ENCODE measurements around the gene RFTN1.

The RFTN1 gene

DNA sequence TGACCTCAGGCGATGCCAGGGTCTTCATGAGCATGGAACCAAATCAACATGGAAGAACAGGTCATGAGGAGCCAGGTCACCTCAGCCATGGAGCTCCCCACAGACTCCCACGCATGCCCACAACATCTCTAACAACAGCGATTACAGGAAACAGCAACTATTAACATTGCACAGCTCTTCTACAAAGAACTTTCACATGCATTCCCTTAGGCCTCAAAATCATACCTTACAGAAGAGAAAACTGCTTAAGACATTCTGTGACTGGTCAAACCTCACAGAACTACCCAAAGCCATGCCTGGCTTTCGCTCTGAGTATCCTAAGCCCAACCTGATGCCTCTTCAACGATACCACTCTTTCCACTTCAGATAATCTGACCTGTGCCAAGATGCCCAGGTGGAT, 130.7 kb downstream of the RFTN1 start:
- DNase-seq = no peak
- H3K27me3 Mint-ChIP-seq = no peaks in the 10 kb centered on the region
- H3K36me3 Mint-ChIP-seq (ENCODE audit: low read depth) = peaks cover 92% of the 10 kb centered on the region
- H3K4me3 Mint-ChIP-seq = no peak overlapping the region
- peaks cover 13% of the 10 kb centered on the region for H3K9me3 Mint-ChIP-seq
- H3K4me1 Mint-ChIP-seq (ENCODE audit: low read depth) = peaks cover 80% of the 10 kb centered on the region
- H3K27ac Mint-ChIP-seq = peak overlapping the region; percentile 69

DNA sequence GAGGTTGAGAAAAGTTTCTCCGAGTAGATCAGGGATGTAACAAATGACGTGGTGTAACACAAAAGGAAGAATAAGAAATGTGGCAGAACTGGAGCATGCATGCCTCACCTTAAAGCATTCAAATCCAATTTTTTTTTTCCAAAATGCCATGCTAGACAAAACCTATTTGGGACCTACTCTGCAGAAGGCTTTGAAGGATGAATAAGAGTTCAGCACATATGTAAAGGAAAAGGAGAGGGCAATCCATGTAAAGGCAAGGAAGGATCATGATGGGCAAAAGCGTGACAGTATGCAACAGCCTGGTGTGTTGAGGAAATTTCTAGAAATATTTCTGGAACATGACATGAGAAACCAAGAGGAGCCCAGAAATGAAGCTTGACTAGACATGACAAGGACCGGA, 132.1 kb downstream of the RFTN1 start:
- peaks cover 95% of the 10 kb centered on the region for H3K36me3 Mint-ChIP-seq (ENCODE audit: low read depth)
- peaks cover 80% of the 10 kb centered on the region for H3K4me1 Mint-ChIP-seq (ENCODE audit: low read depth)
- H3K9me3 Mint-ChIP-seq = peaks cover 14% of the 10 kb centered on the region
- peak overlapping the region; percentile 29 for H3K27ac Mint-ChIP-seq
- no peaks in the 10 kb centered on the region for H3K27me3 Mint-ChIP-seq
- no peak for DNase-seq
- no peak overlapping the region for H3K4me3 Mint-ChIP-seq

DNA sequence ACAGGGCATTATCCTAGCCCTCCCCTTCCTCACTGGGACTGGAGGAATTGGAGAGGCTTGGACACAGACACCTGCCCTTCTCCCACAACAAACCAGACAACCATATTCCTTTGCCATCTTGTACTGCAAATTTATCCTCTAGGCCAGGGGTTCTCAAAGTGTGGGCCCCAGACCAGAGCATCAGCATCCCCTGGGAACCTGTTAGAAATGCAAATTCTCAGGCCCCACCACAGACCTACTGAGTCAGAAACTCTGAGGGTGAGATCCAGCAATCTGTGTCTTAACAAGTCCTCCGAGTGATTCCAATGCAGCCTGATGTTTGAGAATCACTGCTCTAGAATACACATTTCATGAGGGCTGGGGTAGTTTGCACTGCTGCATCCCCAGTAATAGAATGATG, 133.1 kb downstream of the RFTN1 start:
- H3K4me1 Mint-ChIP-seq (ENCODE audit: low read depth) = peaks cover 90% of the 10 kb centered on the region
- no peak overlapping the region for H3K4me3 Mint-ChIP-seq
- DNase-seq = no peak
- H3K27ac Mint-ChIP-seq = peak overlapping the region; percentile 86
- H3K9me3 Mint-ChIP-seq = peaks cover 14% of the 10 kb centered on the region
- peaks cover 96% of the 10 kb centered on the region for H3K36me3 Mint-ChIP-seq (ENCODE audit: low read depth)
- H3K27me3 Mint-ChIP-seq = no peaks in the 10 kb centered on the region

DNA sequence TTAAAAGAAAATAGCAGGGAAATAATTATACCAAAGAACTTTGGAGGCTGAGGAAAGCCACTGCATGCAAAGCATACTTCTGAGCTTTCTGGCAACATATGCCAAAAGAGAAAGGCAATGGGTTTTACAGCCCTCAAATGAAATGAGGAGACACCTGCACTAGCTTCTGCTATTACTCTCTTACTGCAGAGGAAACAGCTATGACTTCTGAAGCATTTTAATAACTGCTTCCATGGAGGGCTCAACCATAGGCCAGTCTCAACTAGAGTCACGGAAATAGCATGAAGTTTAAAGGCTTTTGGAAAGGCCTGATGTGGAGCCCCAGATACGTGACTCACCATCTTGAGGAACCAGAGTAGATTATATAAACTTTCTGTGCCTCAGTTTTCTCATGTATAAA, 133.7 kb downstream of the RFTN1 start:
- no peak overlapping the region for H3K4me3 Mint-ChIP-seq
- H3K4me1 Mint-ChIP-seq (ENCODE audit: low read depth) = peaks cover 93% of the 10 kb centered on the region
- peak overlapping the region; percentile 86 for H3K27ac Mint-ChIP-seq
- H3K27me3 Mint-ChIP-seq = no peaks in the 10 kb centered on the region
- H3K9me3 Mint-ChIP-seq = peaks cover 14% of the 10 kb centered on the region
- H3K36me3 Mint-ChIP-seq (ENCODE audit: low read depth) = peaks cover 96% of the 10 kb centered on the region
- no peak for DNase-seq

DNA sequence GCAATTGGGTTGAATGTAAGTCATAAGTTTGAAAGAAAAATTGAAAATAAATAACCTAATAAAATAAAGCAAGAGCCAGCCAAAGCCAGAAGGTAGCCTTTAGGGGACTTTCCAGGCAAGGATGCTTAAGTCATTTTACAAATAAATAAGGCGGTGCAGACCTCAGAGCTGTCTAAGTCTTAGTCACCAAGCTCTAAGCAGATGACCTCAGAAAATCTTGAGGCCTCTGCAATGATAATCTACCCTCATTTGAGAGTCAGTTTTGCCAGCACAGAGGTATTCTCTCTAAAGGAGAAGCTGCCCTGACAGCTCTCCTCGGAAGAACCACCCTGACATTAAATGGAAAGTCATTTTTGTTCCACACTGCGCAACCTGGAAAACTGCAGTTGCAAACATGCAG, 134.6 kb downstream of the RFTN1 start:
- peaks cover 98% of the 10 kb centered on the region for H3K36me3 Mint-ChIP-seq (ENCODE audit: low read depth)
- peaks cover 97% of the 10 kb centered on the region for H3K4me1 Mint-ChIP-seq (ENCODE audit: low read depth)
- DNase-seq = no peak
- H3K9me3 Mint-ChIP-seq = peaks cover 14% of the 10 kb centered on the region
- H3K4me3 Mint-ChIP-seq = peak overlapping the region; percentile 30
- H3K27me3 Mint-ChIP-seq = no peaks in the 10 kb centered on the region
- H3K27ac Mint-ChIP-seq = peak overlapping the region; percentile 89

DNA sequence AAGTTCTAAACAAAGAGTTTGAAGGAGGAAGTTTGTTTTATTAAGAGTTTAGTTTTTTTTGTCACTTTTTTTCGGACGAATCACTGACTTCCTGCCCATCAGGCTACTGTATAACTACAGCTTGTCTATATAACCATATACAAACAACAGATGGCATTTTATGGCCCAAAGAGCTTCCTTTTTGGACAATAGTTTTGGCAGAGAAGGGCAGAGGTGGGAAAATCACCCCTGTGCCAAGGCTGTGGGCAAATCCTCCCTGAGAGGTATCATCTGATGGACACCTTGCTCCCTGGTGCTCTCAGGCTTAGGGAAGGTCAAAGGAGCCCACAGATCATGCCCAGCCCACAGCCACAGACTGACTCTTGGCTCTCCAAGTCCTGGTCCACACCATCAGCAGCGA, 135.1 kb downstream of the RFTN1 start:
- Mint-ChIP-seq H3K4me3 (no peak overlapping the region), H3K27ac (peak overlapping the region; percentile 89)

DNA sequence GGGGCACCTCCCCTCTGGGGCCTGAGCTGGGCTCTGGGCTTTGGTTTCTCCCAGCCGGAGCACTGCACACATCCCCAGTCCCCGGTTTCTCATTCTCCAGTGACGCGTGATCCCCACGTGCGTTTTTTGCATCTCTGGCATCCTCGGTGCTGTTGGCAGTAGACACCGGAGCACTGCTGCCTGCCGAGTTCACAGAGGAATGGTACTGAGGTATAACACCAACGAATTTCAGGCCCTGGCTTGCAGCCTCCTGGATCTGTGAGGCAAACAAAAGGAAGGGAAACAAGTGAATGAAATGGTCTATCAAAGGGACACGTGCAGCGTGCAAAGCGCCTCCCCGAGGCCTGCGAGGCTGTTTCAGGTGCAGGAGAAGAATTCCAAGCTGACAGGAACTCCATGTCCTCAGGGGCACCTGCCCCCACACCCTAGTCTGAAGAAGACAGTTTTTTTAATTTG, 135.6 kb downstream of the RFTN1 start:
- H3K27me3 Mint-ChIP-seq = no peaks in the 10 kb centered on the region
- H3K27ac Mint-ChIP-seq = peak overlapping the region; percentile 89
- peaks cover 97% of the 10 kb centered on the region for H3K4me1 Mint-ChIP-seq (ENCODE audit: low read depth)
- H3K9me3 Mint-ChIP-seq = peaks cover 14% of the 10 kb centered on the region
- H3K36me3 Mint-ChIP-seq (ENCODE audit: low read depth) = peaks cover 100% of the 10 kb centered on the region
- no peak for DNase-seq
- H3K4me3 Mint-ChIP-seq = peak overlapping the region; percentile 45

More for the DNA sequence above, 135.1 kb downstream of the RFTN1 start:
- DNase-seq = no peak
- no peaks in the 10 kb centered on the region for H3K27me3 Mint-ChIP-seq
- peaks cover 96% of the 10 kb centered on the region for H3K4me1 Mint-ChIP-seq (ENCODE audit: low read depth)
- peaks cover 98% of the 10 kb centered on the region for H3K36me3 Mint-ChIP-seq (ENCODE audit: low read depth)
- peaks cover 14% of the 10 kb centered on the region for H3K9me3 Mint-ChIP-seq

DNA sequence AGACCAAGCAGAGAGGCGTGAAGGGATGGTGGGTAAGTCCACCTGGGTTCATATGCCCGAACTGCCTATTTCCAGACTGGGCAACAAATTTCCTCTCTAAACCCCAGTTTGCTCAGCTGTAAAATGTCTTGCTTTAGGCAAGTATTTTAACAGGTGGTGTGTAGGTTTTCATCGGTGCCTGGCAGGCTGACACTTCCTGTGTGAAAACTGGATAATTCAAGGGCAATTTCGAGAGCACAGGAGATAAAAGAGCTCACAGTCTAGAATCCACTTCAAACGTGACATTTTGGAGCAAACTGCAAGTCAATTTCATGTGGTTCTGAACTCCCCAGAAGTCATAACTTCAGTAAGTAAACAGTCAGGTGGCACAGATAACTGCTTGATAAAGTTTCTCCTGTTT, 136.3 kb downstream of the RFTN1 start:
- Mint-ChIP-seq H3K27me3 (no peaks in the 10 kb centered on the region), H3K27ac (peak overlapping the region; percentile 89), H3K4me3 (peak overlapping the region; percentile 45), H3K36me3 (ENCODE audit: low read depth) (peaks cover 100% of the 10 kb centered on the region), H3K9me3 (peaks cover 14% of the 10 kb centered on the region), H3K4me1 (ENCODE audit: low read depth) (peaks cover 96% of the 10 kb centered on the region)
- no peak for DNase-seq

DNA sequence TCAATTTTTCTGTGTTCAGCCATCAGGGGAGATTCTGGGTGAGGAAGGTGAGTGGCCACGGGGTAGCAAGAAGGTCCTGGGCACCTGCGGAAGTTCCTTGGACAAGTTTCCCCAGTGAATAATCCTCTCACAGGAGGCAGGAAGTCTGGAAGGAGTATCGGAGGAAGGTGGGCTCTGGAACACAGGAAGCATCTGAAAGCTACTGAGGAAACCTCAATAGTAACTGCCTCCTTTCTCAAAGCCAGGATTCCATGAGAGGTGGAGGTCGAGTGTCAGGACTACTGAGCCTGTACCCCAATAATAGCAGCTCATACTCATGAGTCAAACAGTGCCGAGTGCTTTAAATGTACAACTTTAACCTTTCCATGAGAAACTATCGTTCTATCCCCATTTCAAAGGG, 137.6 kb downstream of the RFTN1 start:
- Mint-ChIP-seq H3K27ac (peak overlapping the region; percentile 88), H3K36me3 (ENCODE audit: low read depth) (peaks cover 100% of the 10 kb centered on the region), H3K27me3 (no peaks in the 10 kb centered on the region), H3K4me3 (no peak overlapping the region), H3K9me3 (peaks cover 14% of the 10 kb centered on the region), H3K4me1 (ENCODE audit: low read depth) (peaks cover 98% of the 10 kb centered on the region)
- DNase-seq = no peak

DNA sequence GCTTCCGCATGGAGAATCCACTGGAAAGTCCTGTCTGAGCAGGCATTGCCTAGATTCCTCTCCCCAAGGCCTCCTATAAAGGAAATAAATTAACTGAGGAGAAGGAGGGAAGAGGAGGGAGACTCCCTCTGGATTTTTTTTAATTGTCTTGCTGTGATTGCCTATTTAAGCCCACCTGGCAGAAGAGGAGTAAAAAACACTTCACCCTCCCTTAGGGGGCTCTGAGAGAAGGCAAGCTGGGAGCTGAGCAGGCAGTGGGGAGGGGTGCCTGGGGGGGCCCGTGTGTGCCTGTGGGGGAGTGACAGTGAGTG, 138.6 kb downstream of the RFTN1 start:
- H3K36me3 Mint-ChIP-seq (ENCODE audit: low read depth) = peaks cover 100% of the 10 kb centered on the region
- peak overlapping the region; percentile 88 for H3K27ac Mint-ChIP-seq

DNA sequence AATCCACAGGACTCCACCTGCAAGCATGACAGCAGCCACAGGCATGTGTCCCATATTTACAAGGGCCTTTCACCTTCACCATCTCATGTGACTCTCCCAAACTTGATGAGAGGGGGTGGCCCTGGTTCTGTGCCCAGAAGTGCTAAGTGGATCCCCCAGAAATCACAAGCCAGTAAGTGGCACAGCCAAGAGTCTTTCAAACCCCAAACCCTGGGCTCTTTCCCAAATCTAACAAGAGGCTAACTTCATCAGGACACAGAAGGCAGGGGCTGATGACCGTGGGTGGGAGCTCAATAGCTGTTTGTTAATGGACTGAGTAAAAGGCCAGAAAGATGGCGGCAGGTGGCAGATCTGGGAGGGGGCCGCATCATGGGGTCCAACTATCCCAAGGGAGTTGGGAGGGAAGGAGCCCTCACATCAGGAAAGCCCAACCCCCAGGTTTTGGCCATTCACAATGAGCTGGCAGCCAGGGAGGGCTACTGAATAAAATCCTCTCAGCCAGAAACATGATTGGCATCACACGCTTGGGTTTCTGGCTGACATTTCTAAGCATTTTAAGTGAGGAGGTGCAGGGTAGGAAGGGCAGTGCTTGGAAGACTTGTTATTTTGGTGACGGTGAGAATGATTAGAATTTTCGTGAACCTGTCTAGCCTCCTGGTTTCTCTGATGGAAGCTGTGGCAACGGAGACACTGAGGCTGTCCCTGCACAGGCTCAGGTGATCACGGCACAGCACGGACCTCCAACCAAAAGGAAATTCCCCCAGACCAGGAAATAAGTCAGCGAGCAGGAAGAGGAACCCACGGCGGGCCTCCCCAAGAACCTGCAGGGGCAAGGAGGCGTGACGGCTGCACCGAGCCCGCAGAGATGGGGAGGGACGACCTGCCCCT, 139.2 kb downstream of the RFTN1 start:
- Mint-ChIP-seq H3K4me1 (ENCODE audit: low read depth) (peaks cover 98% of the 10 kb centered on the region), H3K36me3 (ENCODE audit: low read depth) (peaks cover 100% of the 10 kb centered on the region), H3K9me3 (peaks cover 10% of the 10 kb centered on the region), H3K27ac (peak overlapping the region; percentile 88), H3K27me3 (no peaks in the 10 kb centered on the region), H3K4me3 (peak overlapping the region; percentile 23)
- no peak for DNase-seq

More for the DNA sequence above, 138.6 kb downstream of the RFTN1 start:
- Mint-ChIP-seq H3K4me1 (ENCODE audit: low read depth) (peaks cover 98% of the 10 kb centered on the region), H3K9me3 (peaks cover 14% of the 10 kb centered on the region), H3K27me3 (no peaks in the 10 kb centered on the region), H3K4me3 (peak overlapping the region; percentile 23)
- no peak for DNase-seq

DNA sequence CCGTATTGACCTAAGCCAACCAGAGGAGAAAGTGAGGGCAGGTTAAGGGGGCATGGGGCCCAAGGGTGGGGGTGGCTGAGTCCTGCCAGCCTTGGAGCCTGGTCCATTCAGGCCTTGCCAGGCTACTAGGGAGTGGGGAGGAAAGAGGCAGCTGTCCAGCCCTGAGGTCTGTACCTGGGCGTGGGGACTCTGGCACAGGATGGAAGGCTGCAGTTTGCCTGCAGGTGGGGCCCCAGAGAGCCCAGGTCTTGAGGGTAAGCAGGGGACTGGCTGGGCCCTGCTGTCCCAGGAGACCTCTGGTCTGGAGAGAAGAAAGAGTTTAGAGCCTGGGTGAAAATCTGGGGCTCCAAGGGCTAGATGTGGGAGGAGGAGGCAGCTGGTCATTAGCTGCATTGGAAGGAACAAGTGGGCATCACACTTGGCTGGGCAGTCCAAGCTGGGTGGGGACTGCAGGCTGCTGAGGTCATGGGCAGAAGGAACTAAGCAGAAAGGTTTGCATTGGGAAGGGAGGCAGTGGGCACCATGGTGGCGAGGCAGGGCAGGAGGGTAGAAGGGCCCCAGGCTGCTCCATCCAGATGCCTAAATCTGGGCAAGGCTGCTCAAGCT, 140.1 kb downstream of the RFTN1 start:
- no peak for DNase-seq
- Mint-ChIP-seq H3K27me3 (no peaks in the 10 kb centered on the region), H3K9me3 (peaks cover 5% of the 10 kb centered on the region), H3K4me3 (no peak overlapping the region), H3K36me3 (ENCODE audit: low read depth) (peaks cover 100% of the 10 kb centered on the region), H3K27ac (peak overlapping the region; percentile 86), H3K4me1 (ENCODE audit: low read depth) (peaks cover 95% of the 10 kb centered on the region)

DNA sequence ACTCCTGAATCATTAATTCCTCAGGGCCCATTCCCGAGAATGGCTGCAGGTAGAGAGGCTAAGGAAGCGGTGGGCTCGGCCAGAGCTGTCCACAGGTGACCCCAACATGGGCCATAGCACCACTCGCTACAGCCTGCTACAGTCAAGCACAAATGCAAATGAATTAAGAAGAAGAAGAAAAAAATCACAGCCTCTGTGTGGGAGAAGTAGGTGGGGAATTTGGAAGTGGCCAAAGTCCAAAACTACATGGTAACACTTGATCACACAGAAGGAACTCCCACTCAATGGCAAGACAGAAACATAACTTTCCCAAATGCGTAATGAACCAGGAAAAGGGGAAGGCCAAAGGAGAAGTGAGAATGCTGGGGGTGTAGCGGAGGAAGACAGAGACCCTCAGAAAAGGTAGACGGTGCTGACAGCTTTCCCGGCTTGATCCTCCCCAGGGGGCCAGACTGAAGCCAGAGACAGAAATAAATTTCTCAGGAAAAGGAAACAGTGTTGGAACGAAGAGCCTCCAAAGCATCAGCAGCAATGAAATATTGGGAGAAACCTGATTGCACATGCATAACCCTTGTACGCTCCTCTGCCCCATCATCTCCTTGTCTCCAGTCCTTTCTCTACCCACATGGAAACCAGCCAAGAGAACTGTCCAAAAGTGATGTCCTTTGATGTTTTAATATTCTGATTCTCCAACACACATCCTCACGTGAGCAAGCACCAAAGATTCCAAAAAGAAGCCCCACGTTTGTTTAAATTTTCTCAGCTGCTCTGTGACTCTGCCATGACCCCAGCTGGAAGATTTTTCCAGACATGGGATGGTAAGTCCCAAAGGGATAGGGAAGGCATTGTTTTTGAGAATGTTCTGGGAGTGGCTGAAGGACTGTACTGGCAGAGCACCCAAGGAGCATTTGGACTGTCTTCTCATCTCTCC, 140.9 kb downstream of the RFTN1 start:
- H3K27me3 Mint-ChIP-seq = no peaks in the 10 kb centered on the region
- H3K27ac Mint-ChIP-seq = peak overlapping the region; percentile 86
- H3K9me3 Mint-ChIP-seq = no peaks in the 10 kb centered on the region
- H3K36me3 Mint-ChIP-seq (ENCODE audit: low read depth) = peaks cover 100% of the 10 kb centered on the region
- no peak for DNase-seq
- H3K4me3 Mint-ChIP-seq = no peak overlapping the region
- H3K4me1 Mint-ChIP-seq (ENCODE audit: low read depth) = peaks cover 90% of the 10 kb centered on the region

Data from activated T-cell treated with anti-CD3 and anti-CD28 coated beads, Interleukin-2, amount 50 U/mL, for 24 hours (primary cell).